ENCODE measurements around the gene SLC24A1. TPM values are rescaled to one million over a fixed set of nuclear protein-coding genes. Genes with fewer than 3 reads are reported as not detected.
"Not testable (repeated sequence)": the region's sequence is repeated elsewhere in the genome, so short reads cannot be mapped to it uniquely, and the experiment has no call there.

SLC24A1 gene
- total RNA-seq, 1 donor, result 5.2 TPM

GRCh38 chr15:65603134-65603533 lies 18.6 kb upstream of the SLC24A1 start:
- TF ChIP-seq CTCF (IDR thresholded peaks at IDR 0.05; ENCODE audit: insufficient read depth, low read depth, low read length), result no peak
- no peak overlapping the region for H3K4me3 ChIP-seq (ENCODE audit: low read depth, low read length)
- no peak for DNase-seq (ENCODE audit: low read depth)

- no peak for TF ChIP-seq CTCF (IDR thresholded peaks at IDR 0.05; ENCODE audit: insufficient read depth, low read depth, low read length)
- H3K4me3 ChIP-seq (ENCODE audit: low read depth, low read length), result no peak overlapping the region
- DNase-seq (ENCODE audit: low read depth), result no peak
Measured at GRCh38 chr15:65603559-65603958, 18.2 kb upstream of the SLC24A1 start.

GRCh38 chr15:65610871-65611718 lies 10.6 kb upstream of the SLC24A1 start, which contains the start of gene INTS14:
Gene INTS14 (minus strand): TSS chr15:65611131. CDS start chr15:65607380, 3,751 bp downstream.
- peak; percentile 44 for TF ChIP-seq CTCF (IDR thresholded peaks at IDR 0.05; ENCODE audit: insufficient read depth, low read depth, low read length)
- DNase-seq (ENCODE audit: low read depth), result peak; percentile 97
- H3K4me3 ChIP-seq (ENCODE audit: low read depth, low read length), result peak within 1 kb of the TSS; percentile 81

- DNase-seq (ENCODE audit: low read depth), result no peak
- H3K4me3 ChIP-seq (ENCODE audit: low read depth, low read length), result peak overlapping the region; percentile 81
- TF ChIP-seq CTCF (IDR thresholded peaks at IDR 0.05; ENCODE audit: insufficient read depth, low read depth, low read length), result no peak
Measured at GRCh38 chr15:65611888-65612615, 9.7 kb upstream of the SLC24A1 start.

- no peak overlapping the region for H3K4me3 ChIP-seq (ENCODE audit: low read depth, low read length)
- TF ChIP-seq CTCF (IDR thresholded peaks at IDR 0.05; ENCODE audit: insufficient read depth, low read depth, low read length), result no peak
- DNase-seq (ENCODE audit: low read depth), result no peak
Measured at GRCh38 chr15:65612616-65612946, 9.2 kb upstream of the SLC24A1 start.

- DNase-seq (ENCODE audit: low read depth), result no peak
- no peak overlapping the region for H3K4me3 ChIP-seq (ENCODE audit: low read depth, low read length)
- no peak for TF ChIP-seq CTCF (IDR thresholded peaks at IDR 0.05; ENCODE audit: insufficient read depth, low read depth, low read length)
Measured at GRCh38 chr15:65612949-65613744, 8.6 kb upstream of the SLC24A1 start.

GRCh38 chr15:65615887-65616286 lies 5.9 kb upstream of the SLC24A1 start:
- DNase-seq (ENCODE audit: low read depth); H3K4me3 ChIP-seq (ENCODE audit: low read depth, low read length): not testable (repeated sequence)

All from fibroblast of villous mesenchyme (primary cell).